Femur (tissue), 1 donor: Measurements from ENCODE around the gene EQTN.
"Not testable (repeated sequence)": the region's sequence is repeated elsewhere in the genome, so short reads cannot be mapped to it uniquely, and the experiment has no call there.

Experiments used
- DNase-seq: peaks from one replicate; pipeline ENCODE4 v3.0.0-alpha.2; 2017

The EQTN gene

GRCh38 chr9:27292659-27293405 lies 4.1 kb downstream of the EQTN start:
- peak; percentile 84 for DNase-seq

DNA sequence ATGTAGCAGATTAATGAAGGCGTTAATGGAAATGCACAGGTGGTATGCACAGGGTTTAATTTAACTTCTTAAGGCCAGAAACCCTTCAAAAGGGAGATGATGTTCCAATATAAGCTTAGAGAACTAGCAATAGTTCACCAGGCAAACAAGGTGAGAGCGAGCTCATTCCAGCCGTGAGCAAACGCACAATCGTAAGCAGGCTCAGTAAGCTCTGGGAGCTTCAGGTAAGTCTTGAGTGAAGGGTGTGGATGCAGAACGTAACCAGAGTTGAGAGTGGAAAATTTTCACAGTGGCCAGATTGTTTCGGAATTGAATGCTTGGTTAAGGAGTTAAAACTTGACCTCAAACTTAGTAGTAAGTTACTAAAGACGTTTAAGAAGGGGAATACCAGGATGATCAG lies 5.7 kb downstream of the EQTN start:
- DNase-seq, result no peak

GRCh38 chr9:27282269-27282668 lies 14.7 kb downstream of the EQTN start:
- DNase-seq, result no peak

DNA sequence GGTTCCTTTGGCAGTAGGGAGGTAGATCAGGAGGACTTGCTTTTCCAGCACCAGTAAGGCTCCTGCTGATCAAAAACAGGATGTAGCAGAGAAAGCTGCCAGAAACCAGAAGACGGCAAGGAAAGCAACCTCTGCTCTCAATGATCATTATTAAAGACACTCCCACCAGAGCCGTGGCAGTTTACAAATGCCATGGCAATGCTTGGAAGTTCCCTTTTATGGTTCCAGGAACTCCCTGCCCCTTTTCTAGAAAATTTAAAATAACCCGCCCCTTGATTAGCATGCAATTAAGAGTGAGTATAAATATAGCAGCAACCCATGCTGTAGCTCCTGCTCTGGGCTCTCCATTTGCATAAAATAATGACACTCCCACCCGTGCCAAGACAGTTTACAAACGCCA lies 16.1 kb downstream of the EQTN start:
- no peak for DNase-seq

- no peak for DNase-seq
Observed at GRCh38 chr9:27280249-27280648, 16.7 kb downstream of the EQTN start.

GRCh38 chr9:27279611-27280010 lies 17.3 kb downstream of the EQTN start:
- DNase-seq, result no peak

- no peak for DNase-seq
Observed at GRCh38 chr9:27278374-27278773, 18.6 kb downstream of the EQTN start.

DNA sequence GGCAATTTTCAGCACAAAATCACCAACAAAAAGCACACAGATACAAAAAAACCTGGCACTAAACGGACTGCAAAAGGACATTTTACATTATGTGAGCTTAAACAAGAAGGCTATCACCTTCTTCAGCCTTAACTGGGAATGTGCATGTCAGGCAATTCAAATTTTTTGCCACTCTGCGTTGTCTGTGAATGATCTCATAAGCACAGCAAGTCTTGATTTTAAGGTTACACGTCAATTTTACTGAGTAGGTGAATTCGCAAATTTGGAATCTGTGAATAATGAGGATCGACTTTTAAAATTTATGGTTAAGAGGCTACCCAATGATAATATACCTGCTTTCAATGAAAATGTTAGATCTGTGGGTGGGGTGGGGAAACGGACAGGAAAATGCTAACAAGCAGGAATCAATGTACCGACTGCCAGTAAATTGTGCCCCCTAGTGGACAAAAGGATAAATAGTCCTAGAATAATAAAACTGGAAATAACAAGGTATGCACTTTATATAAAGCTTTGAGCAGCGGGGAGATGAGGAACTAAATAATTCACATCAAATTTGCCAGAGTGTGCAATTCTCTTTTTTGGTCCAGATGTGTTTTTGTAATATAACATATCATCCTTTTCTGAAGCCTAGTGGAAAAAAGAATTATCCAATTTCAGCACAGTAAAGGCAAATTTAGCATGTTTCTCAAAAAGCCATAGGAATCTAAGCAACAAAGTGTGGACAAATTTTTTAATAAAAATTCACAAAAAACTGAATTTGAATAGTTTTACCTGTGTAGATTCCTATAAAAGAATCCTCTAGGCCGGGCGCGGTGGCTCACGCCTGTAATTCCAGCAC lies 20.5 kb downstream of the EQTN start:
- no peak for DNase-seq

GRCh38 chr9:27273186-27273585 lies 23.8 kb downstream of the EQTN start:
- DNase-seq, result no peak

GRCh38 chr9:27272103-27272502 lies 24.8 kb downstream of the EQTN start:
- DNase-seq, result no peak

- no peak for DNase-seq
Observed at GRCh38 chr9:27261517-27262211, 35.3 kb downstream of the EQTN start.

GRCh38 chr9:27260789-27261516 lies 36.0 kb downstream of the EQTN start:
- DNase-seq, result no peak

- DNase-seq, result no peak
Observed at GRCh38 chr9:27258662-27259061, 38.3 kb downstream of the EQTN start.

DNA sequence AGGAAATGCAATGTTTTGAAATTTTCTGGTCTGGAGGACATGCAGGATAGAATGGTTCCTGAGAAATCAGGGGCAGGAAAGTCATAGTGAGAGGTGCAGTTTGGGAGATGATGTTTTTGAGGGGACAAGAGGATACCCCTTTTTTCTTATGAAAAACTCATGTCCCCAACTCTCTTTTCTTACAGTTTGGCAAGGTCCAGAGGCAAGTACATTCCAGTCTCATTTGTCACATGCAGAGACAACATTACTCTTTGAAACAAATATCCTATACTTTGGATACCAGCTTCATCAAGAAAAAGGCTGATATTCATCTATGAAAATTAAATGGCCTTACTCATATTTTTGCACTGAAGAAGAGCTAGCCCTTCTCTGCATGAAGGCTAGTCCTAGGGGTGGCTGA lies 48.2 kb downstream of the EQTN start:
- DNase-seq, result no peak

GRCh38 chr9:27247756-27248155 lies 49.2 kb downstream of the EQTN start:
- DNase-seq, result no peak

DNA sequence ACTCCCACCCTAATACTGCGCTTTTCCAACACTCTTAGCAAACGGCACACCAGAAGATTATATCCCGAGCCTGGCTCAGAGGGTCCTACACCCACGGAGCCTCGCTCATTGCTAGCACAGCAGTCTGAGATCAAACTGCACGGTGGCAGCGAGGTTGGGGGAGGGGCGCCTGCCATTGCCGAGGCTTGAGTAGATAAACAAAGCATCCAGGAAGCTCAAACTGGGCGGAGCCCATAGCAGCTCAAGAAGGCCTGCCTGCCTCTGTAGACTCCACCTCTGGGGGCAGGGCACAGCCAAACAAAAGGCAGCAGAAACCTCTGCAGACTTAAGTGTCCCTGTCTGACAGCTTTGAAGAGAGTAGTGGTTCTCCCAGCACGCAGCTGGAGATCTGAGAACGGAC lies 57.3 kb downstream of the EQTN start:
- DNase-seq, result not testable (repeated sequence)
